Fibroblast of lung (primary cell): Measurements from ENCODE around the gene NDUFAB1. TPM values are rescaled to one million over a fixed set of nuclear protein-coding genes. Genes with fewer than 3 reads are reported as not detected.

Source experiments
- DNase-seq, 2 donors: peaks; one replicate each; pipeline versions ENCODE4 v3.0.0 to v3.0.0-alpha.2; 2010; ENCODE audit warnings: low read depth in 2 of 2
- H2AFZ ChIP-seq: 2 replicates; pipeline ENCODE4 v1.5.1; 2012; ENCODE audit warnings: low read length, control low read depth, inconsistent platforms
- H3K27ac ChIP-seq: 2 replicates; pipeline ENCODE4 v1.5.1; 2011; ENCODE audit warnings: low read length, control low read depth; ENCODE audit not compliant: insufficient read depth
- H3K27me3 ChIP-seq: 2 replicates; pipeline ENCODE4 v1.5.1; 2011; ENCODE audit warnings: mild to moderate bottlenecking, low read length; ENCODE audit not compliant: control insufficient read depth, insufficient read depth
- H3K36me3 ChIP-seq: 2 replicates; pipeline ENCODE4 v1.5.1; 2011; ENCODE audit warnings: low read length; ENCODE audit not compliant: control insufficient read depth, insufficient read depth
- H3K4me1 ChIP-seq: 2 replicates; pipeline ENCODE4 v1.5.1; 2011; ENCODE audit warnings: low read length; ENCODE audit not compliant: control insufficient read depth, insufficient read depth; ENCODE audit errors: extremely low read depth
- H3K4me2 ChIP-seq: 2 replicates; pipeline ENCODE4 v1.5.1; 2011; ENCODE audit warnings: low read length, control low read depth; ENCODE audit not compliant: insufficient read depth; ENCODE audit errors: extremely low read depth
- H3K4me3 ChIP-seq, 4 experiments: fragments of 200-600 bp in 1 of 4; sonication (generic) in 1 of 4; replicated peaks in 1 of 4; 2 replicates each; pipeline ENCODE4 v1.5.1; 2011 to 2016; ENCODE audit warnings: low read length in 4 of 4, low read depth in 3 of 4, mild to moderate bottlenecking in 3 of 4, control low read depth in 2 of 4, inconsistent platforms in 1 of 4, mixed read lengths in 1 of 4; ENCODE audit not compliant: insufficient read depth in 1 of 4; ENCODE audit errors: control extremely low read depth in 1 of 4
- H3K79me2 ChIP-seq: 2 replicates; pipeline ENCODE4 v1.5.1; 2012; ENCODE audit warnings: mild to moderate bottlenecking, low read length, inconsistent platforms; ENCODE audit not compliant: control insufficient read depth, insufficient read depth
- H3K9ac ChIP-seq: 2 replicates; pipeline ENCODE4 v1.5.1; 2011; ENCODE audit warnings: mild to moderate bottlenecking, low read length, control low read depth; ENCODE audit not compliant: insufficient read depth
- H3K9me3 ChIP-seq: 2 replicates; pipeline ENCODE4 v1.5.1; 2012; ENCODE audit warnings: low read depth, low read length; ENCODE audit not compliant: control insufficient read depth, insufficient read depth
- H4K20me1 ChIP-seq: 2 replicates; pipeline ENCODE4 v1.5.1; 2011; ENCODE audit warnings: low read length; ENCODE audit not compliant: control insufficient read depth, insufficient read depth; ENCODE audit errors: extremely low read depth
- CTCF ChIP-seq, 2 donors: IDR thresholded peaks in 1 of 2; conservative IDR thresholded peaks in 1 of 2; 1 replicate in 1 of 2; 2 replicates in 1 of 2; pipeline ENCODE4 v1.5.1; 2011 to 2012; ENCODE audit warnings: low read length in 2 of 2, control low read depth in 1 of 2, inconsistent platforms in 1 of 2, low read depth in 1 of 2, mild to moderate bottlenecking in 1 of 2
- EZH2 ChIP-seq: IDR thresholded peaks from 2 replicates; pipeline ENCODE4 v1.5.1; 2012; ENCODE audit warnings: low read length, control low read depth, mild to moderate bottlenecking; ENCODE audit errors: missing control alignments
- polyA plus RNA-seq, 2 donors: library from polyadenylated mRNA; depleted of rRNA in 1 of 2; stranded (reverse) in 1 of 2; unstranded in 1 of 2; fragments of >200 nt; gene quantifications; 2 replicates each; pipeline ENCODE4 v1.2.1, GENCODE V29; 2011 to 2012; ENCODE audit warnings: missing spikeins in 1 of 2
- total RNA-seq: library from RNA; depleted of rRNA; stranded (reverse); fragments of >200 nt; gene quantifications from 2 replicates; pipeline ENCODE4 v1.2.1, GENCODE V29; 2014

The NDUFAB1 gene
- total and polyA plus RNA-seq, 2 donors (not counting 1 experiment from before 2014, with no cell fraction given), result 98.4 to 105 TPM

DNA sequence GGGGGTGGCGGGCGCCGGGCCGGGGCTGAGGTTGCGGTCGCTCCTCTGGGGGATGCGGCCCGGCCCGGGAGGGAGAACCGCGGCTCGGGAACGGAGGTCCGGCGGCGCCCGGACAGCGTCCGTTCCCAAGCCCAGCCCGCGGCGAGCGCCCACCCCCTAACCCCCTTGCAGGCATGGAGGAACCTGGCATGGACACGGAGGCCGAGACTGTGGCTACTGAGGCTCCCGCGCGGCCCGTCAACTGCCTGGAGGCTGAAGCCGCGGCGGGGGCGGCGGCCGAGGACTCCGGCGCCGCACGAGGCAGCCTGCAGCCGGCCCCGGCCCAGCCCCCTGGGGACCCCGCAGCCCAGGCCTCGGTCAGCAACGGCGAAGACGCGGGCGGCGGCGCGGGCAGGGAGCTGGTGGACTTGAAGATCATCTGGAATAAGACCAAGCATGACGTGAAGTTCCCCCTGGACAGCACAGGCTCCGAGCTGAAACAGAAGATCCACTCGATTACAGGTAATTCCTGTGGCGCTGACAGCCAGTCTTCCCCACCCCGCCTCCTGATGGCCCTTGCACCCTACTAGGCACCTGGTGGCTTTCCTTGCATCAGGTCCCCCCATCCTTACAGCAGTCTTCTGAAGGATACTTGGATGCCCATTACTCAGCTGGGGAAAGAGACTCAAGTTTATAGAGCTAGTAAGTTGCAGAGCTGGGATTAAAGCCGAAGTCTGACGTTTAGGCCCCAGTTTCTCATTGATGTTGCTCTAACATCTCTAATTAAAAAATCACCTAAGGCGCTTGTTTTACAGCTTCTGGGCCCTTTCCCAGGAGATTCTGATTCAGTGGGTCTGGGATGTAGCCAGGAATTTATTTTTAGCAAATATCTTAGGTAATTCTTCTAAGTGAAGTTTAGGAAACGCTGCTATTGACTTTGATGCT is 38.1 kb downstream of the NDUFAB1 start:
- Histone ChIP-seq H3K36me3 (peaks cover 16% of the 10 kb centered on the region), H3K4me1 (no peaks in the 10 kb centered on the region), H3K79me2 (peaks cover 34% of the 10 kb centered on the region), H3K4me2 (peak overlapping the region; percentile 95), H3K27me3 (no peaks in the 10 kb centered on the region), H4K20me1 (no peaks in the 10 kb centered on the region), H3K9me3 (no peaks in the 10 kb centered on the region), H3K4me3 (peak overlapping the region; percentile 87 to 98 (median 94)), H3K27ac (peak overlapping the region; percentile 89), H3K9ac (peak overlapping the region; percentile 89), H2AFZ (peak overlapping the region; percentile 31)
- TF ChIP-seq CTCF (conservative IDR thresholded peaks at IDR 0.05 in 1 of 2, IDR thresholded peaks at IDR 0.05 in 1 of 2; ENCODE audit: low read depth in 1 of 2, low read length in 2 of 2) (no peak), EZH2 (no peak)
- peak; percentile 36 to 52 for DNase-seq

DNA sequence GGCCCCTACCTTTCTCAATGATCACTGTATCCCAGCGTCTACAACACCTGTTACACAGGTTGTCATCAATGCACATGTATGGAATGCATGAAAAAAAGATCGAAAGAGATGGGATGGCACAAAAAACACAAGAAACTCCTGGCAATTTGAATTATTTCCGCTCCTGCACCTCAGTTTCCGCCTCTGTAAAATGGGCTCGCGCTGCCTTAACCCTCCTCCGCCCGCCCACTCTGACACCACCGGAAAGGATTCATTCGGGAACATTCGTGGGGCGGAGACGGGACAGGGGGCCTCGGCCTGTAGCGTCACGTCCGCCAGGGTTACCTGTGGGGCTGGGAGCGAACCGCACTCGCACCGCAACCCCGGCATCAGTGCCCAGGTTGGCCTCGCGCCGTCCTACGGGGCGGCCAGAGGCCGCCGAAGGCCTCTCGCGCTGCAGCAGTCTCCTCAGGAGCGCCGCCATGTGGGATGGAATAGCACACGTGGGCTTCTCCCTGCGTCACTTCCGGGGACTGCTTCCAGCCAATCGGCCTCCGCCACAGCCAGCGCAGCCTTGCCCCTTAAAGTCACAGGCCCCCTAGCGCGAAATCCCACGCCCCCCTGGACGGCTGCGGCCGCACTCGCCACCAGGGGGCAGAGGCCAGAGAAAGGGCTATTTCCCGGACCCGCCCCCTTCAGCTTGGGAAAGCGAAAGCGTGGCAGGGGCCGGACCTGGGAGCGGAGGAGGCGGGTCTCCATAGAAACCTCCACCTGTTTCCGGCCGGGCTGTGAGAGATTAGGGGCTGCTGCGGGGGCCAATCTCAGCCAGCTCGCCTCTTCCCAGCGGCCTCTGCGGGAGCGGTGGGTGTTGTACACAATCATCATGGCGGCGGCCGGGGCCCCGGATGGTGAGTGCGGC is 39.0 kb downstream of the NDUFAB1 start, which contains the start of the genes EARS2 and UBFD1:
TSS of gene EARS2 (minus strand) at position 470 of the 898 bp plus-strand sequence. CDS start at position 463, 7 bp downstream.
TSS of gene UBFD1 (plus strand) at position 847 of the 898 bp plus-strand sequence. CDS start at position 863, 16 bp downstream.
- no peaks in the 10 kb centered on the region for H3K9me3 ChIP-seq
- H4K20me1 ChIP-seq, result no peaks in the 10 kb centered on the region
- H3K79me2 ChIP-seq, result peaks cover 34% of the 10 kb centered on the region
- H3K9ac ChIP-seq, result peak within 1 kb of the TSS; percentile 89
- peak; percentile 97 to 98 for DNase-seq
- H3K4me2 ChIP-seq, result peak within 1 kb of the TSS; percentile 95
- peak within 1 kb of the TSS; percentile 89 for H3K27ac ChIP-seq
- no peaks in the 10 kb centered on the region for H3K4me1 ChIP-seq
- H3K27me3 ChIP-seq, result no peaks in the 10 kb centered on the region
- TF ChIP-seq CTCF (conservative IDR thresholded peaks at IDR 0.05 in 1 of 2, IDR thresholded peaks at IDR 0.05 in 1 of 2; ENCODE audit: low read depth in 1 of 2, low read length in 2 of 2), result peak; percentile 67 to 69
- TF ChIP-seq EZH2, result no peak
- H3K36me3 ChIP-seq, result peaks cover 16% of the 10 kb centered on the region
- H3K4me3 ChIP-seq, result peak within 1 kb of the TSS; percentile 87 to 98 (median 94)
- H2AFZ ChIP-seq, result peak within 1 kb of the TSS; percentile 73
